ENCODE measurements around the gene CD96. TPM values are rescaled to one million over a fixed set of nuclear protein-coding genes. Genes with fewer than 3 reads are reported as not detected.

Gene CD96
- total RNA-seq, 2 donors from 2014 or later: not detected

GRCh38 chr3:111531446-111531845, 10.6 kb upstream of the CD96 start:
- Mint-ChIP-seq H3K9me3 (peaks cover 25% of the 10 kb centered on the region), H3K4me3 (no peak overlapping the region), H3K27ac (no peak overlapping the region), H3K4me1 (peaks cover 13% of the 10 kb centered on the region), H3K36me3 (ENCODE audit: low read depth) (no peaks in the 10 kb centered on the region), H3K27me3 (ENCODE audit: insufficient read depth) (no peaks in the 10 kb centered on the region)
- H3K4me3 ChIP-seq (ENCODE audit: low read length): no peak overlapping the region
- H3K9ac ChIP-seq (ENCODE audit: extremely low read depth, low read length, poor library complexity, severe bottlenecking): no peak overlapping the region
- peaks cover 5% of the 10 kb centered on the region for H3K9me3 ChIP-seq (ENCODE audit: control insufficient read depth, low read length)
- no peaks in the 10 kb centered on the region for H3K27me3 ChIP-seq (ENCODE audit: control insufficient read depth, insufficient read depth, low read length, poor library complexity, severe bottlenecking)
- DNase-seq: no peak
- no peaks in the 10 kb centered on the region for H3K36me3 ChIP-seq (ENCODE audit: control insufficient read depth, insufficient read depth, low read length)
- no peak overlapping the region for H3K27ac ChIP-seq (ENCODE audit: low read depth, low read length)
- no peak for TF ChIP-seq CTCF (conservative IDR thresholded peaks at IDR 0.05)
- WGBS, 2 experiments (ENCODE audit: insufficient coverage in 1 of 2, insufficient read length in 1 of 2): 60 to 82% methylated on average over 1 to 4 of the region's 4 CpGs
- no peaks in the 10 kb centered on the region for H3K4me1 ChIP-seq (ENCODE audit: control insufficient read depth, insufficient read depth, low read length)

- Mint-ChIP-seq H3K27me3 (ENCODE audit: insufficient read depth) (no peaks in the 10 kb centered on the region), H3K27ac (no peak overlapping the region), H3K36me3 (ENCODE audit: low read depth) (no peaks in the 10 kb centered on the region), H3K9me3 (peaks cover 15% of the 10 kb centered on the region), H3K4me1 (peaks cover 16% of the 10 kb centered on the region), H3K4me3 (no peak overlapping the region)
- Histone ChIP-seq H3K36me3 (ENCODE audit: control insufficient read depth, insufficient read depth, low read length) (no peaks in the 10 kb centered on the region), H3K4me3 (ENCODE audit: low read length) (no peak overlapping the region), H3K27me3 (ENCODE audit: control insufficient read depth, insufficient read depth, low read length, poor library complexity, severe bottlenecking) (no peaks in the 10 kb centered on the region), H3K9me3 (ENCODE audit: control insufficient read depth, low read length) (peaks cover 5% of the 10 kb centered on the region), H3K9ac (ENCODE audit: extremely low read depth, low read length, poor library complexity, severe bottlenecking) (no peak overlapping the region), H3K4me1 (ENCODE audit: control insufficient read depth, insufficient read depth, low read length) (no peaks in the 10 kb centered on the region), H3K27ac (ENCODE audit: low read depth, low read length) (no peak overlapping the region)
- 86 to 89% methylated on average over 2 to 4 of the region's 4 CpGs for WGBS, 2 experiments (ENCODE audit: insufficient coverage in 1 of 2, insufficient read length in 1 of 2)
- no peak for TF ChIP-seq CTCF (conservative IDR thresholded peaks at IDR 0.05)
- no peak for DNase-seq
Measured at GRCh38 chr3:111534701-111535100, 7.3 kb upstream of the CD96 start.

GRCh38 chr3:111538111-111538510, 3.9 kb upstream of the CD96 start:
- 95% methylated on average over 1 of the region's 1 CpG; no CpG with 5 or more reads in 1 of the 2 experiments for WGBS, 2 experiments (ENCODE audit: insufficient coverage in 1 of 2, insufficient read length in 1 of 2)
- Histone ChIP-seq H3K4me1 (ENCODE audit: control insufficient read depth, insufficient read depth, low read length) (no peaks in the 10 kb centered on the region), H3K27me3 (ENCODE audit: control insufficient read depth, insufficient read depth, low read length, poor library complexity, severe bottlenecking) (no peaks in the 10 kb centered on the region), H3K27ac (ENCODE audit: low read depth, low read length) (no peak overlapping the region), H3K36me3 (ENCODE audit: control insufficient read depth, insufficient read depth, low read length) (no peaks in the 10 kb centered on the region), H3K4me3 (ENCODE audit: low read length) (no peak overlapping the region), H3K9ac (ENCODE audit: extremely low read depth, low read length, poor library complexity, severe bottlenecking) (no peak overlapping the region), H3K9me3 (ENCODE audit: control insufficient read depth, low read length) (no peaks in the 10 kb centered on the region)
- no peak for DNase-seq
- Mint-ChIP-seq H3K27ac (no peak overlapping the region), H3K36me3 (ENCODE audit: low read depth) (no peaks in the 10 kb centered on the region), H3K4me3 (no peak overlapping the region), H3K9me3 (no peaks in the 10 kb centered on the region), H3K4me1 (peaks cover 9% of the 10 kb centered on the region), H3K27me3 (ENCODE audit: insufficient read depth) (no peaks in the 10 kb centered on the region)
- TF ChIP-seq CTCF (conservative IDR thresholded peaks at IDR 0.05): no peak

All from endodermal cell (in vitro differentiated cells).